IPS-20b (cell line): Measurements from ENCODE around the gene PLA2G2D.
A peak's percentile ranks its signal among the peaks of the same experiment; 100 is the strongest.

Experiments
- H3K27ac ChIP-seq: one replicate; pipeline ENCODE4 v1.5.1; 2013; ENCODE audit warnings: low read length
- H3K27me3 ChIP-seq: 2 replicates; pipeline ENCODE4 v1.6.1; 2013; ENCODE audit warnings: mild to moderate bottlenecking, low read length, inconsistent platforms; ENCODE audit not compliant: insufficient read depth
- H3K36me3 ChIP-seq: 2 replicates; pipeline ENCODE4 v1.6.1; 2013; ENCODE audit warnings: low read depth, mild to moderate bottlenecking, inconsistent platforms, low read length, moderate library complexity; ENCODE audit not compliant: insufficient read depth
- H3K4me1 ChIP-seq: 2 replicates; pipeline ENCODE4 v1.6.1; 2013; ENCODE audit warnings: mild to moderate bottlenecking, control low read depth, inconsistent platforms, low read length, moderate library complexity; ENCODE audit not compliant: insufficient read depth
- H3K4me3 ChIP-seq: 2 replicates; pipeline ENCODE4 v1.5.1; 2013; ENCODE audit warnings: mild to moderate bottlenecking, low read length, inconsistent platforms
- H3K9ac ChIP-seq: 2 replicates; pipeline ENCODE4 v1.6.1; 2013; ENCODE audit warnings: low read depth, mild to moderate bottlenecking, inconsistent platforms, low read length, moderate library complexity
- H3K9me3 ChIP-seq: 2 replicates; pipeline ENCODE4 v1.6.1; 2013; ENCODE audit warnings: mild to moderate bottlenecking, low read depth, low read length, inconsistent platforms; ENCODE audit not compliant: insufficient read depth

The PLA2G2D gene

GRCh38 chr1:20109223-20109856 lies 10.0 kb downstream of the PLA2G2D start:
- H3K27me3 ChIP-seq: no peaks in the 10 kb centered on the region
- no peak overlapping the region for H3K9ac ChIP-seq
- no peak overlapping the region for H3K27ac ChIP-seq

GRCh38 chr1:20108366-20109123 lies 10.8 kb downstream of the PLA2G2D start:
- H3K9me3 ChIP-seq: no peaks in the 10 kb centered on the region
- no peaks in the 10 kb centered on the region for H3K4me1 ChIP-seq
- no peak overlapping the region for H3K4me3 ChIP-seq
- H3K27me3 ChIP-seq: no peaks in the 10 kb centered on the region
- no peak overlapping the region for H3K27ac ChIP-seq
- H3K36me3 ChIP-seq: no peaks in the 10 kb centered on the region
- no peak overlapping the region for H3K9ac ChIP-seq

More at GRCh38 chr1:20109223-20109856, 10.0 kb downstream of the PLA2G2D start:
- H3K36me3 ChIP-seq: no peaks in the 10 kb centered on the region
- no peak overlapping the region for H3K4me3 ChIP-seq
- H3K4me1 ChIP-seq: peaks cover 3% of the 10 kb centered on the region; the same call in 1 of the 2 replicates
- no peaks in the 10 kb centered on the region for H3K9me3 ChIP-seq

DNA sequence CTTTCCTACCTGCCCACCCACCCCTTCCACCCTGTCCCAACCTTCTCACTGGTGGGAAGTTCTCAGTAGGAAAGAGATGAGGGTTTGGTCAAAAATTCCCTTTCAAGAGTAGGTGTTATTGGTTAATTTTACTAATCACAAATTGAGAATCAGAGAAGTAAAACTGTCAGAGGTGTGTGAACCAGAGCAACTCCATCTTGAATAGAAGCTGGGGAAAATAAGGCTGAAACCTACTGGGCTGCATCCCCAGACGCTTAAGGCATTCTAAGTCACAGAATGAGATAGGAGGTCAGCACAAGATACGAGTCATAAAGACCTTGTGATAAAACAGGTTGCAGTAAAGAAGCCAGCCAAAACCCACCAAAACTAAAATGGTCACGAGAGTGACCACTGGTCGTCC lies 11.5 kb downstream of the PLA2G2D start:
- no peaks in the 10 kb centered on the region for H3K9me3 ChIP-seq
- H3K4me3 ChIP-seq: no peak overlapping the region
- H3K27me3 ChIP-seq: no peaks in the 10 kb centered on the region
- no peak overlapping the region for H3K27ac ChIP-seq
- H3K4me1 ChIP-seq: no peaks in the 10 kb centered on the region
- no peak overlapping the region for H3K9ac ChIP-seq
- H3K36me3 ChIP-seq: no peaks in the 10 kb centered on the region

DNA sequence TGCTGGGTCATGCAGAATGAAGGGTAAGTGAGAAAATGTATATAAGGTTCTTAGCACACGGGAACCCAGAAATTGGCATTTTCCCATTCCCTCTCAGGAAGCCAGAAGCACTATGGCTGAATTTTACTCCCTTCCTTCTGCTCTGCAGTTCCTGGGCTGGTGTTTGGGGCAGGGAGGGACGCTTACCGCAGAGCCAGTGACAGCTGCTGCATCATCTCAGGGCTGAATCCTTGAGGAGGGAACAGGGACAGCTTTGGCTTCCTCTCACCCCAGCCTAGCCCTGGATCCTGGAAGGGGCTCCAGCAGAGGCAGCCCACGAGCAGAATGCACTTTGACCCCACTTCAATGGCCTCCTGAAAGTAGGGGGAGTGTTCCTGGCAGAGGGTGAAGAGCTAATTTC lies 12.0 kb downstream of the PLA2G2D start:
- no peak overlapping the region for H3K27ac ChIP-seq
- no peaks in the 10 kb centered on the region for H3K36me3 ChIP-seq
- no peaks in the 10 kb centered on the region for H3K4me1 ChIP-seq
- no peak overlapping the region for H3K9ac ChIP-seq
- no peaks in the 10 kb centered on the region for H3K9me3 ChIP-seq
- H3K4me3 ChIP-seq: no peak overlapping the region
- H3K27me3 ChIP-seq: no peaks in the 10 kb centered on the region

- Histone ChIP-seq H3K9ac (no peak overlapping the region), H3K27ac (no peak overlapping the region), H3K36me3 (no peaks in the 10 kb centered on the region), H3K4me1 (no peaks in the 10 kb centered on the region), H3K27me3 (no peaks in the 10 kb centered on the region), H3K4me3 (no peak overlapping the region), H3K9me3 (no peaks in the 10 kb centered on the region)
Observed at GRCh38 chr1:20105856-20106255, 13.5 kb downstream of the PLA2G2D start.

DNA sequence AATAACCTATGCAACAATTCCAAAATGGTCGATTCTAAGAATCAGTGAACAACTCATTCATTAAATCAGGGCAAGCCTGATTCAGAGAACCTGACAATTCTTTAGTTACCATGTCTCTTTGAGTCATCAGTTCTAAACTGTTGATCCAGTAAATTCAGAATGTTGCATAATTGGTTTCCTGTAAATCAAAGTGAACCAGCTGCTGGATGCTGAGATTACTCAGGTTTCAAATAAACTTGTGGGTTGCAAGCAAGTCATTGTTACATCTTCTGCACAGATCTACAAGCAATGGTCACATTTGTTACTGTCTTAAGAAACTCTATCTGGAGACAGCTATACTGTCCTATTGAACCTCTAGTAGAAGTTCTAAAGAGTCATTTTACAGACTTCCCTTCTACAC lies 16.5 kb downstream of the PLA2G2D start:
- H3K36me3 ChIP-seq: no peaks in the 10 kb centered on the region
- H3K9ac ChIP-seq: no peak overlapping the region
- no peak overlapping the region for H3K27ac ChIP-seq
- H3K4me3 ChIP-seq: no peak overlapping the region
- H3K27me3 ChIP-seq: no peaks in the 10 kb centered on the region
- H3K9me3 ChIP-seq: peaks cover 2% of the 10 kb centered on the region
- H3K4me1 ChIP-seq: no peaks in the 10 kb centered on the region

- Histone ChIP-seq H3K9ac (no peak overlapping the region), H3K36me3 (no peaks in the 10 kb centered on the region), H3K4me3 (no peak overlapping the region), H3K27ac (no peak overlapping the region), H3K27me3 (no peaks in the 10 kb centered on the region), H3K9me3 (peaks cover 23% of the 10 kb centered on the region), H3K4me1 (no peaks in the 10 kb centered on the region)
Observed at GRCh38 chr1:20100632-20101355, 18.5 kb downstream of the PLA2G2D start.

GRCh38 chr1:20099533-20099932 lies 19.8 kb downstream of the PLA2G2D start:
- no peak overlapping the region for H3K27ac ChIP-seq
- no peak overlapping the region for H3K9ac ChIP-seq
- H3K27me3 ChIP-seq: no peaks in the 10 kb centered on the region
- H3K4me3 ChIP-seq: no peak overlapping the region
- H3K9me3 ChIP-seq: peaks cover 35% of the 10 kb centered on the region
- H3K36me3 ChIP-seq: no peaks in the 10 kb centered on the region
- no peaks in the 10 kb centered on the region for H3K4me1 ChIP-seq

DNA sequence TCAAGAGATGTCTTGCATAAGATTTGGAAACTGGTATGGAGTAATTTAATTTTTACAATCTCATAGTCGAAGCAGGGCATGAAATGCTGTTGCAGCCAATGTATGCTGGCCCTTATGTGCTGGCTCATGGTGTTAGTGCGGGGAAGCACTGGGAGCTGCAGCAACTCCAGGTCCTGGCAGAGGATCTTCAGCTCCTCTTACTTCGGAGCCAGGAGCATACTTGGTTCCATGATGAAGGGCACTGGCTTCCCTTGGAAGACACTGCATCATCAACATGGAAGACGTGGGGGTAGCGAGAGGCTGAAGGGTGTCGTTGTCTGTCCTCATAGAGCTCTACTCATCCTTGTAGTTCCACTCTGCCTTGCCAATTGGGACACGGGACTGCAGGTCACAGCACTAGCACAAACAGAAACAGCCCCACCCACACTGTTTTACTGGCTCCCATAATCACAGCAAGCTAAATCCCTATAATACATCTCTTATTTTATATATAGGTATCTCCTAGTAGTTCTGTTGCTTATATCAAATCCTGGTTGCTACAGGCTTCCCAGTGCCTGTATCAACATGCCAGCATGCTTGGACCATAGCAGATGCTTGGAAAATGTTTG lies 22.4 kb downstream of the PLA2G2D start:
- H3K27ac ChIP-seq: no peak overlapping the region
- no peak overlapping the region for H3K4me3 ChIP-seq
- H3K4me1 ChIP-seq: no peaks in the 10 kb centered on the region
- H3K9ac ChIP-seq: no peak overlapping the region
- H3K36me3 ChIP-seq: no peaks in the 10 kb centered on the region
- H3K27me3 ChIP-seq: no peaks in the 10 kb centered on the region
- peaks cover 46% of the 10 kb centered on the region for H3K9me3 ChIP-seq

DNA sequence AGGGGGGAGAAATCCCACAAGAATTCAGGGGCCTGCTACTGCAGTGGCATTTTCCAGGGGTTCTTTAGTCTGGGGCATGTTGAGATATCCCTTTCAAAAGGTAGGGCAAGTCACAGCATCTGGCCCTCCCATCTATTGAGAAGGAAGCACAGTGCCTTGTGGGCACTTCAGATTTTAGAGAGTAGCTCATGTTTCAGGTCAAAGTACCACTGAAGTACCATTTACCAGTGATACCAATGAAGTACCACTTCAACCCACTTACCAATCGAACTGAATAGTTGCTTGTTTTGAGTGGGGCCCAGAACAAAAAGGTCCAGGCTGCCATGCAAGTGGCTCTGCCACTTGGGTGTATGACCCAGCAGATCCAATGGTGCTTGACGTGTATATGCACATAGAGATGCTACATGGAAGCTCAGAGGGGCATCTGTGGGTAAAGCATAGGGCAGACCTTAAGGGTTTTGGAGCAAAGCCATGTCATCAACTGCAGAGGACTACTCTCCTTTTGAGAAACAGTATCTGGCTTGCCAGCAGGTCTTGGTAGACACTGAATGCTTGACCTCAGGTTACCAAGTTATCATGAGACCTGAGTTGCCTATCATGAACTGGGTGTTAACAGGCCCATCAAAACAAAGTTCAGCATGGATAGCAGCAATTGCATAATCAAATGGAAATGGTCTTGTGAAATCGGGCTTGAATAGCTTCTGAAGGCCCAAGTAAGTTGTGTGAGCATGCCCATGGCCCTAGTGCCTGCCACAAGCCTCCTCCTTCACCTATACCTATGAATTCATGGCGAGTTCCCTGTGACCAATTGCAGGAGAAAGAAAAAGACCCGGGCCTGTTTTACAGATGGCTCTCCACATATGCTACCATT lies 23.5 kb downstream of the PLA2G2D start:
- no peak overlapping the region for H3K9ac ChIP-seq
- no peaks in the 10 kb centered on the region for H3K36me3 ChIP-seq
- peak overlapping the region; percentile 14; the same call in 1 of the 2 replicates for H3K4me3 ChIP-seq
- H3K4me1 ChIP-seq: no peaks in the 10 kb centered on the region
- H3K27me3 ChIP-seq: no peaks in the 10 kb centered on the region
- H3K9me3 ChIP-seq: peaks cover 46% of the 10 kb centered on the region
- H3K27ac ChIP-seq: no peak overlapping the region

DNA sequence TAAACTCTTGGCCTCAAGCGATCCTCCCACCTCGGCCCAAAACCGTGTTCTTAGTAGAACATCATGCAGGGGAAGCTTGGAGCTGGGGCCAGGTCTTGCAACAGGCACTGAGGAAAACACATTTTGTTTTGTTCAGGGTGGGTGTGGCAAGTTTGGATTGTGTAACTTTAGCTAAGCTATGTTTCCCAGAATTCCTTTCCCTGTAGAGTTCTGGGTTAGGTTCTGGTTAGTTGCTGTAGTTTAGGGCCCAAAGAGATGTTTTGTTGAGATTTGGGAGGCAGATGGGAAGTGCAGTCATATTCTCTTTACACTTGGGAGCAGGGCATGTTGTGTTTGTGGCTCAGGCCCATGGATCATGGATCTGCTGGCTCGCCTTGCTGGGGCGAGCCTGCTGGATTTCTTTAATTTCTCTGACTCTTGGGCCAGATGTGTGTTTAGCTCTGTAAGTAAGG lies 25.4 kb downstream of the PLA2G2D start:
- Histone ChIP-seq H3K9ac (no peak overlapping the region), H3K27ac (no peak overlapping the region)

More for the DNA sequence above, 25.4 kb downstream of the PLA2G2D start:
- peaks cover 46% of the 10 kb centered on the region for H3K9me3 ChIP-seq
- H3K4me1 ChIP-seq: no peaks in the 10 kb centered on the region
- H3K36me3 ChIP-seq: no peaks in the 10 kb centered on the region
- H3K4me3 ChIP-seq: no peak overlapping the region
- no peaks in the 10 kb centered on the region for H3K27me3 ChIP-seq
